NCI-H345 treated with DMSO at 0.1 percent for 48 hours (cell line): ENCODE data around the gene MYRIP.

ENCODE experiments used
- DNase-seq: peaks from one replicate; lab custom pipeline; 2025; ENCODE audit not compliant: unreplicated experiment; lab: John Stamatoyannopoulos, UW

MYRIP gene

DNA sequence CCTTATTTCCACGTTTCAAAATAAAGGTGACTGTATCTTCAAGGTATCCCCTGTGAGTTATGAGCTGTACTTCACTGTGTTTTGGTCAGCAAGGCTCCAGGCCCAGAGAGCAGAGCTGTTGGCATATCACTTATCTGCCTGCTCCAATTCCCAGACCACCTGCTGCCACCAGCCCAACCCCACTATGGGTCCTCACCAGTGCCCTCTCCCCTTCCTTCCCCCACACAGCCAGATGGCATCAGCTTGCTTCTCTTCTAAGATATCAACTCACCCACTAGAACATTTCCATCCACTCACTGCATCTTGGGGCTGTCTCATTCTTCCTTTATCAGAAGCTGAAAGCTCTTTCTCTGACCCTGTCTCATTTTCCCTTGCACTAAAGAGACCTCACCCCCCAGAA, 363.2 kb downstream of the MYRIP start:
- DNase-seq: no peak

DNA sequence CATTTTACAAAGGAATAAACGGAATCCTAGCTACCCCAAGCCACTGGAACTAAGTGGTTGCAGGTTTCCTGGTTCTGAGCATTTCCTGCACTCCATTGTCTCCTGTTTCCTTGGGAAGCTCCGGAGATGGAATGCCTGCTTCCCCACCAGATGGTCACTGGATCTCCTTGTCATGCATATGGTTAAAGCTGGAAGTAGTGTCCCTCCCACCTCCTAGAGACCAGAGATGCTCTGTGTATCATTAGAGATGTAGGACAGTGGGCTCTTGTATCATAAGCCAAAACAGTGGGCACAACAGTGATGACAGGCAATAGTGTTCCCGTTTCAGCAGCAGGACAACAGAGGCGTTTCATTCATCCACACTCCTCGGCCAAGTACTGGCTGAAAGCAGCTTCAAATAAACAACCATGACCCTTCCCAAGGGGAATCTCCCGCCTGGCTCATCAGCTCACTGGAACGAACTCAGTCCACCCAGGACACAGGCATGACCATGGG, 363.9 kb downstream of the MYRIP start:
- no peak for DNase-seq

DNA sequence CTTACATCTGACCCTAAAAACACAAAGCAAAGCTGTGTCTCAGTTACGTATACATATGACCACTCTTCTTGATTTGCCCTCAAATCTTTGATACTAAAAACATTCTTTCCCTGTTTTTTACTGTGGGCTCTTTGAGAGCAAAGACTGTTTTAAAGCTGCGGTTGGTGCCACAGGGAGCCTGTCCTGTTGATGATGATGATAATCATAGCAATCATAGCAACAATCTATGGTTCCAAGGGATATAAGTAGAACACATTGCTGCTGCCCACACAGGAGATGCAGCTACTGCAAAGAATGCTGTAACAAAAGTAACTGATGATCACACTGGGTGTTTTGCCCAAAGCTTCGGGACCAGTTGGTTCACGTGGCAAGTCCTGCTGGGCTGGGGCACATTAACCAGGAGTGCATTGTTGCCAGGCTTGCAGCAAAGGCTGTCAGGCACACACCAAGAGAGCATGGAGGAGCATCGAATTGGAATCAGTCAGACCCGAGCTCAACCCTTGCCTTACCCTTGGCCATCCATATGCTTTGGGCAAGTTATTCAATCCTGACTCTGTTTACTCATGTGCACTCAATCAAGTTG, 368.7 kb downstream of the MYRIP start:
- no peak for DNase-seq

DNA sequence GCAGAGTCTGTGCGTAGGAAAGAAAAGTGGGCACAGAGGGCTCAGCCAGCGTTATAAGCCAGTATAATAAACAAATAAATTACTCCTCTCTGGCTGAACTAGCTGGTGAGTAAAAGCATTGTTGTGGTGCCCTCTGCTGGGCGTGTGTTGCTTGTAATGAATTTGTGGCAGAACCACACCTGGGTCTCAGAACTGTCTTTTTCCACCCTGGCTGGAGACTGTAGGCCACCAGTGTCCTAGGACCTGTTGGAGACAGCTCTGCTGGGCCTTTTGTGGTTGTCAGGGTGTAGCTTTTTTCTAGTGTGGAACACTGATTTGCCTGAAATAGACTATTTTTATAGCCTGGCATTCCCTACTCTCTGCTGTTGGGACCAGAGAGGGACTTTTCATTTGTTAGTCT, 369.6 kb downstream of the MYRIP start:
- peak; percentile 36 for DNase-seq

DNA sequence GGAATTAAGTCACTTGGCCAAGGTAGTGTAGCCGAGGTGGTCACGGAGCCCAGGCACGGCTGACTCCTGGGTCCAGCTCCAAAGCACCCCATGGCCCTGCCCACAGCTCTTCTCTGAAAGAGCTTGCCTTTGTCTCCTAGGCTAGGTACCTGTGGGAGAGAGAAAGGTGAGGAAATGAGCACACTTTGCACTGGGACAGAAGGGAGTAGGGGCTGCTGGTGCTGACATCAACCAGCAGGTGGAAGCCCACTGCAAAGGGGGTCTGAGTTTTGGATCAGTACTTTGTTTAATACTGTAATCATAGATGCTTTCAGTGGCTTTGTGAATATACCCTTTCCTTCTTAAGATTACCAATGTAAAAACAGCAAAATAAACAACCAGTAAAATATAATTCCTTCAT, 371.8 kb downstream of the MYRIP start:
- no peak for DNase-seq

DNA sequence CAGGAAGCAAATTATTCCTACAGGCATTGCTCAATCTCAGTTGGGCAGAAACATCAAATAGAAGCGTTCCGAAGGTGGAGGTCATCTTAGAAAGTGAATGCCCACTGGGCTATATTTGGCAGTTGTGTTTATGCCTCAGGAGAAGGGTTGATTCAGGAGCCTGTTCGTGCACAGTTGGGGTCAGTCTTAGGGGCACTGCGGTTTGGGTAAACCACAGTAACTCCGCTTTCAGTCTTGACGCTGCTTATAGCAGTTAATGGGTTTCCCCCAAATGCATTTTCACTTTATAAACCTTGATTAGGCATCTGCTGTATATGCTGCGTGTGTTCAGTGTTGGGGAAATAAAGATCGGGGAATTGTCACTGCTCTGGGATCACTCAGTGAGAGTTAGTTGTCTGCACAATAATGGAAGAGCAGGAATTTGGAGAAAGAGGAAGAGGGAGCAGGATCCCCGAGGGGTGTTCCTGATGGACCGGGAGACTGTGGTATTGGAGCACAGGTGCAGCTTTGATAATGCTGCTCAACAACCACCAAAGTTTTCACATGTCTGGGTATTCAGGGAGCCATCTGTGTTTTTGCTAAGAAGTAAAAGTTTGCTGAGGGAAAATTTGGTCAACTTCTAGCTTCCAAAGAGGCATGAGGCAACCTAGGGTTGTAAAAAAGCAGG, 375.8 kb downstream of the MYRIP start:
- DNase-seq: no peak

DNA sequence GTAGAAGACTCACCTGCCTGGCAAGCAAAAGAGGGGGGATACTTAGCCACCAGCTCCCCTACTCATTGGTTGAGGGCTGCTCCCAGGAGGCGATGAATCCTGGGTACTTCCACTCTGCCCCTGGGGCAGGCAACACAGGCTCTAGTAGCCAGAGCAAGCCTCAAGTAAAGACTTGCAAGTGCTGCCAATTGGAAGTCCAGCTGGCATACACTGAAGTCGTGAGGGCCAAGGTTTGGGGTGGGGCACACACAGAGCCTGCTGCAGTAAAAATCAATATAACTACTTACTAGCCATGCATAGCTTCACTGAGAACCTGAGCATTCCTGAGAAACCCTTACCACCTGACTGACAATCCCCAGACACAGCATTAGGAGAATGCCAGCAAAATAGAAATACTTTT, 377.1 kb downstream of the MYRIP start:
- DNase-seq: no peak

DNA sequence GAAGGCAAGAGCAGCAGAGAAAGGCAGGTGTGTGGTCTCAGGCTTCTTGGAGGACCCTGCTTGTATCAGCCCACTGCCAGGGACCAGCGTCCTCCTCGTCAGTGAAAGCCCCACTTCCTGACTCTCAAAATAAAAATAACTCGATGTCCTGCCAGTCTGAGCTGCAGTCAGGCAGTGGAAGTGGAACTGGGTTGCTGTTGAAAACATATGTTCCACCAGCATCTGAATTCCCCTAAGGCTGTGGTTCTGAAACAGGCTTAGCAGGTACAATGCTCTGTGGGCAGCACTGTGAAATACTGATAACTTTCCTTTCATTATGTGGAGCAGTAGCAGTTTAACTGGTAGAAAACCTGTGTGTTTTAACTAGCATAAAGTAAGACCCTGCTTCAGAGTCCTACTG, 378.5 kb downstream of the MYRIP start:
- DNase-seq: no peak

DNA sequence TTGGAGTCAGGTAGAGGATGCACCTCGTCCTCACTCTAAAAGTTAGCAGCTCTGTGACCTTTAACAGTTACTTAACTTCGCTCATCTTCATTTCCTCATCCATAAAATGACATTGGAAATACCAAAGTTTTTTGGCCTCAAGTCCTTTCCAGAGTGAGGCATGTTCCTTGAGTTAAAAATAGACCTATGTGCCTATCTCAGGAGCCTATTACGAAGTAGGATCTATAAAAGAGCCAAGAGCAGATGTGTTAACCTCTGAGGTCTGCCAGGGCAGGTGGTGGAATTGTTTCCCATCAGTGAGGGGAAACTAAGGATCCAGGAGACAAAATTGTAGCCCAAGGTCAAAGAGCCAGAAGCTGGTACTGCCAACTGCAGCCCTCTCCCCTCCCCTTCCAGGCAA, 379.7 kb downstream of the MYRIP start:
- DNase-seq: no peak

DNA sequence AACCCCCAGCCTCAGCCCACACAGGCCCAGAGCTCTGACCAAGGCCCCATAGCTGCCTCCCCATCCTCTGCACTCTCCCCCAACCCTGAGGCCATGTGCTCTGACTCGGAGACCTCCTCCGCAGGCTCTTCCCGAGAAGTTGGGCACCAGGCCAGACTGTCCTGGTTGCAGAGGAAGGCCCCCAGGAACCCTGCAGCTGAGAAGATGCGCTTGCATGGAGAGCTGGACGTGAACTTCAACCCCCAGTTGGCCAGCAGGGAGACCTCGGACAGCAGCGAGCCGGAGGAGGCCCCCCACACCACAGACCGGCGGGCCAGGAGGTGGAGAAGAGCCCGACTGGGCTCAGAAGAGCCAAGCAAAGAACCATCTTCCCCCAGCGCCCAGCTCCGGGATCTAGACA, 380.6 kb downstream of the MYRIP start:
- no peak for DNase-seq

DNA sequence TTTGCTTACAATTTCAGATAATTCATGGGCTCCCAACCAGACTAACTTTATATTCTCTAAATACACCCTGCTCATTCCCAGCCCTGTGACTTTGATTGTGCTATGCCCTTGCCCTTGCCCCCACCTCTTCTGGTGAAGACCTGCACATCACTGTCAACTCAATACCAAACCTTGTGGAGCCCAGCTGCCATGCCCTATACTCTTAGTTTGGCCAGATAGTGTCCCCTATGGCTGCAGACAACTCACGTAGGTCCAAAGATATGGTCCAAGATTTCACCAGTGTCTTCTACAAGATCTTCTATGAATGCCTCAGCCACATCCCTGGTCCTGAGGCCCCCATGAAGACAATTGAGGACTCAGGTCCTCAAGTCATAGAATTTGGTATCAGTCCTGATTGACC, 381.8 kb downstream of the MYRIP start:
- no peak for DNase-seq

DNA sequence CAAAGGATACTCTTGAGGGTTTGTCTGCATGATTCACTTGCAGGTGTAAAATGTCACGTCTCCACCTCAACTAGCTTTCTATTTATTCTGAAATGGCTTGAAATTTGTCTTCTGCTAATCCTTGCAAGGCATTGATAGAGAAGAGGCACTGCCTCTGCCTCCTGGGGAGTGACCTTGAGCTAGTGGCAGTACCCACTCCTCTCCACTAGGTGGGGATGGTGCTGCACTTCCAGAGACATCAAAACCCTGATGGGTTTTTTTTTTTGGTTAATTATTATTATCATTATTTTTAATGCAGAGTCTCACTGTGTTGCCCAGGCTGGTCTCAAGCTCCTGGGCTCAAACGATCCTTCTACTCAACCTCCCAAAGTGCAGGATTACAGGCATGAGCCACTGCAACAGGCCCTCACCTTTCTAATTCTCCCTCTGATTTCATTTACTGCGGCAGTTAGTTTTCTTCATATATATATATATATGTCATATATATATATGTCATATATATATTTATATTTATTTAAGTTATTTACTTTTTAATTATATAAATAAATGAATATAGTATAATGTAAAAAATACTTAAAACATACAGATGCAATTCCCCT, 382.5 kb downstream of the MYRIP start:
- peak; percentile 6 for DNase-seq

DNA sequence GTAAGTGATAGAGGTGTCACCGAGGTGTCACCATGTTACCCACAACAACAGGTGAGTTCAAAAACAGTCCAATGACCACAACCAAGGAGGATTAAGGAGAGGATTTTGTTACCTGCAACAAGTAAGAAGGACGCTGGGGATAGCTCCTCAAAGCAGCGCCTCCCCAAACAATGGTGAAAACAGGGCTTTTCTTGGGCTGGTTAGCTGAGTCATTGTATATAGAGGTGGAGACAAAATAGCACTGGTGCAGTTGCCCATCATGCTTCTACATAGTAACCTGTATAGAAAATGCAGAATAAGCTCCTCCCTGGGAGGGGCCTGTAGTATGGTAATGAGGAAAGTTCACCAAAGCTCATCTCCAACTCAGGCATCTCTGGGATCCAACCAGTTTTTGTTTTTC, 383.2 kb downstream of the MYRIP start:
- no peak for DNase-seq

DNA sequence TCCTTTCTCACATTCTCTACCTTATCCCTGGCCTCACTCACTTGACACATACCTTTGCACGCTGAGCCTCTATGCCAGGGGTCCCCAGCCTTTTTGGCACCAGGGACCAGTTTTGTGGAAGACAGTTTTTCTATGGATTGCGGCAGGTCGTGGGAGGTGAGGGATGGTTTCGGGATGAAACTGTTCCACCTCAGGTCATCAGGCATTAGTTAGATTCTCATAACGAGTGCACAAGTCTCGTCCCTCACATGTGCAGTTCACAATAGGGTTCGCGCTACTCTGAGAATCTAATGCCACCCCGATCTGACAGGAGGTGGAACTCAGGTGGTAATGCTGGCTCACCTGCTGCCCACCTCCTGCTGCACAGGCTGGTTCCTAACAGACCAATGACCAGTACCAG, 387.6 kb downstream of the MYRIP start:
- no peak for DNase-seq

DNA sequence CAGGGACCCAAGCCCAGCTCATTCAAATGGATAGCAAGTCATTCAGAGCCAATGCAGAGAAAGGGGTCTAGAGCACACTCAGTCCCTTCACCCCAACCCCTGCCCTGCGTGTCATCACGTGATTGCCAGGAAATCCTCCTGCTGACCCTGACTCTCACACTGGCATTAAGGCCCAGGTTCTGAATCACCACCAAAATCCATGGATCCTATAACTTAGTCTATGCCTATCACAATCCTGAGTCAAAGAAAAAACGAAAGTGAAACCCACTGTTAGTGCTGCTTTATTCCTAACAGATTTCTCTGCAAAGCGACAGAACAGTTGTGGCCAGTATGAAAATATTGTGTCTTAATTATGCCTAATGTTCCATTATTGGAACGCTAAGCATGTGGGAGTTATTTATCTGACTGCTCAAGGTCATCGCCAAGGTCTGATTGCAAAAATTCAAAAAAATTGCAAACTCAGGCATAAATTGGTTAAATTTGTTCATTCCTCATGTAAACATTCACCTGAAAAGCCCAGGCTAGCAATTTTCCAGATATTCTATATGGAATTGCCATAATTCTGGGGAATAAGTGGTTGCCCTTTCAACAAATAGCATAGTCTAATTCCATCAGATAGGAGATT, 391.4 kb downstream of the MYRIP start:
- no peak for DNase-seq

DNA sequence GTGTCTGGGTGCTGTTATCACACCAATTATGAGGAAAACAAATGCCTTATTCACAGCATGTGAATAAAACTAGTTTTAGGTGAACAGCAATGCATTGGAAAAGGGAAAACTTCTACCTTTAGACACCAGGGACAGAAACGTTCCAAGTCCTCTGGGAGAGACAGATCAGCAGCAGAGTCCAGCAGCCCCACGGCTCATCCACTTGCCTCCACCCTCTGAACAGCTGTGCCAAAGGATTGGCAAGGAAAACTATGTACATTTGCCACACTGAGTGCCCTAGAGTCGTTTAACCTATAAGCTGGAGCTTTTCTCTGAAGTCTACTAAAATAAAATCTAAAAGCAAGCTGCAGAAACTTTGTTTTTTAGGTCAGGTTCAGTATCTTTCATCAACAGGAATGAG, 392.4 kb downstream of the MYRIP start:
- DNase-seq: no peak

DNA sequence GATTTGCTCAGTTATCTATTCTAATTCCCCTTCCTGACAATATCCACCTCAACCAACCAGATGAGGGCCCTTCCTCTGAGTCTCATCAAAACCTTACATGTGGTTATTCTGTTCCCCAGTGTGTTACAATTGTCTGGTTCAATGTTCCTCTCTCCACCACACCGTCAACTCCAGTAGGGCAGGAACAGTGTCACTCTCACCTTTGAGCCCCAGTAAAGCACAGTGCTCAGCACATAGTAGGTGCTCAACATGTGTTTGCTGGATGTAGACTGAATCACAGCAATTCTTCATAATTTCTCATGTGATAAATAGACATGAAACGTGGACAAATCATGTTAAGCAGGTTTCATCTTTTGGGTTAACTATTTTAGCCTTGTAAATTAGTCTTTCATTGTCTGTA, 397.1 kb downstream of the MYRIP start:
- no peak for DNase-seq

DNA sequence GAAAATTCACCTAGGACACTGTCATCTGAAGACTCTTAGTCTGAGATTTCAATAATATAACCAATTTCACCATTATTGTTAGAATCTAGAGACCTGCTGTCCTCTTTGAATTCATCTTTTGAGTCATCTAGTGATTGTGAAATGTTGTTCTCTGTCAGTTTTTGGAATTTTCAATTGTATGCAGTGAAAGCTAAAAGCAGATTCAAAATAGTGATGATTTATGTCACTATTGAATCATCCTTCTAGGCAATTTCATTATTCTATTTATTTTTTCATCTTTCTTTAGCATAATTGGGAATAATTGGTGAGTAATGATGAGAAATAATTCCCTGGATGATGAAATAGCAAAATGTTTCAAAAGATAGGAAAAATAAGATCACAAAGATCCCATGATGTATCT, 398.4 kb downstream of the MYRIP start:
- DNase-seq: no peak

DNA sequence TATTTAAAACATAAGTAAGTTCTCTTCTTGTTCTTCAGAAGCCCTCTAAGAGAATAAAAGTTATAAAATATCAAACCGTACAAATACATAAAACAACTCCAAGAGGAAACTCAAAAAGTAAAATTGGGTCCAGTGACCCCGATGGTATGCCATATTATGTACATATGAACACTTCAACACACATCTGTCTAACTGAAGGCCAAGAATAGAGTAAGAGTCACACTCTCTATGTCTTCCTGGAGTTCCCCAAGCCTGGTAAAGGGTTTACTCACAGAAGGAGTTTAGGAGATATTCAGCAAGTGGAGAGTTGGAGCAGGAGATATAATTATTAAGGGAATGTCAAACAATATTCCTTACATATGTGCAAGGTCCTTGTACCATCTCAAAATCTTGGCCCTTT, 398.8 kb downstream of the MYRIP start:
- no peak for DNase-seq

DNA sequence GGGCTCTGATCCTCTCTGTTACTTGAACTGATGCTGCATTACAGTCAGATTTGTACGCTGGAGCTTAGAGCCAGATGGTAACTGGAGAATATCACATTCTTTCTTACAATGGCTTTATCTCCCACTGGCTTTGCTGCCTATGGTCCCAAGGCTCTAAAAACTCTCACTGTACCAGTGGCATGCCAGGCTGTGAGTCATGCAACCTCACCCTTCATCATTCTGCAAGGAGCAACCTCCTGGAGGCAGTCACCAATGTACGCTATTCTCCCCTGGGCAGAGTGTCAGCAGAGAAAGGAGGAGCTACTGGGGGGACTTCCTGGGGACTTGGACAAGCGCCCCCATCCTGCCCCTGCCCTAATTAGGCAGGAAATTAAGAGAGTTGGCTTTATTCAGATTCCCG, 402.2 kb downstream of the MYRIP start:
- no peak for DNase-seq

DNA sequence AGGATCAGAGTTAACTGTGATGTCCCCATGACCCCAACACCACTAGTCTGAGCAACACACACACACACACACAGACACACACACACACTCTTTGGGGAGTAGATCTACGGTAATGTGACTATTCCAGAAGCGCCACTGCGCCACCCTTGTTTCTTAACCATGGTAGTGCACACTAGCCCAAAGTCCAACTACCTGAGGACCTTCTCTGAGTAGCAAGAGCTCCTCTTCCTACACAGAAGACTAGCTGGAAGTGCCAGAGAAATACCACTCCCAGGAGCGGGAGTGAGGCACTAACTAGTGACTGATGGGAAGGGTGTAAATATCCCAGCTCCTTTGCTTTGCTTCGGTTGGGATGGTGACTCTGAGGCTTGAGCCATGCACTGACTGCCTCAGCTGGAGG, 404.1 kb downstream of the MYRIP start:
- no peak for DNase-seq

DNA sequence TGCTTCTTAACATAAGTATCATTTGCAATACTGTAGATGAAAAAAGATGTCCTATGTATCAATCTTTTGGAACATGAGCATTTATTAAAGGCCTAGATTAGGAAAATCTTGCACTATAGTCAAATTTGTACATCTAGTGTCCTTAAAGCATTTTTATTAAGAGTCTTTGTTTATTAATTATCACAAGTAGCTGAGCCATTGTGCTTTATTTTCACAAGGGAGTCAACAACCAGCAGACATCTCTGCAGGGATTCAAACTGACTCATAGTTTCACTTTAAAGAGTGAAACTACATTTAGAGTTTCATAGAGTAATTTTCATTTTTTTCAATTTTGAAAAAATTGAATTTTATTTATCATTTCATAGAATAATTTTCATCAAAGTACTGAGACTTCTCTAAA, 405.6 kb downstream of the MYRIP start:
- DNase-seq: no peak
